Erythroblast (primary cell): Measurements from ENCODE around the gene FKBP7.
A peak's percentile ranks its signal among the peaks of the same experiment; 100 is the strongest.

Experiments used
- DNase-seq, 2 experiments: peaks; one replicate each; lab custom pipeline; 2025; lab: John Stamatoyannopoulos, UW
- GATA1 ChIP-seq: IDR thresholded peaks from 2 replicates; pipeline ENCODE4 v1.6.1; 2011; ENCODE audit warnings: low read depth, mild to moderate bottlenecking, control low read depth, low read length, moderate library complexity
- POLR2A ChIP-seq: IDR thresholded peaks from 2 replicates; pipeline ENCODE4 v1.6.1; 2011; ENCODE audit warnings: mild to moderate bottlenecking, low read length

The FKBP7 gene

DNA sequence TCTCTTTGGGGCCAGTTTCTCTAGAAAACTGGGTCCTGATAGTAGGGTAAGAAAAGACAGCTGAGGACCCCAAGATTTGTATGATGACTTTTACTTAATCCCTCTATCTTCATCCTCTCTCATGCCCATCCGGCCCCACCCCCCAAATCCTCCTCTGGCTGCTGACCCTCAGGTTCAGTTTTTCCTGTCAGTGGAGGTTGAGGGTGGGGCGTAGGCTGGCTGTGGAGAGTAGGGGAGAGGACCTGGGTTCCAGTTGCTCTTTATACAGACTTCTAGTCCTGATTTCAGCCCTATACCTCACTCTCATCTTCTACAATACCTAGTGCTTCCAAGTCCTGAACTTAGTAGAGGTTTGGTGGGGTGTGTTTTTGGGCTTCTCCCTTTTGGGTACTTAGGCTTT, 30.2 kb upstream of the FKBP7 start:
- no peak for DNase-seq
- TF ChIP-seq GATA1 (no peak), POLR2A (no peak)

- no peak for DNase-seq
- TF ChIP-seq GATA1 (no peak), POLR2A (no peak)
Measured at GRCh38 chr2:178506949-178507348, 28.5 kb upstream of the FKBP7 start.

GRCh38 chr2:178506524-178506923, 28.1 kb upstream of the FKBP7 start:
- TF ChIP-seq GATA1 (no peak), POLR2A (no peak)
- DNase-seq = no peak

GRCh38 chr2:178506101-178506500, 27.7 kb upstream of the FKBP7 start:
- no peak for DNase-seq
- no peak for TF ChIP-seq GATA1
- no peak for TF ChIP-seq POLR2A

DNA sequence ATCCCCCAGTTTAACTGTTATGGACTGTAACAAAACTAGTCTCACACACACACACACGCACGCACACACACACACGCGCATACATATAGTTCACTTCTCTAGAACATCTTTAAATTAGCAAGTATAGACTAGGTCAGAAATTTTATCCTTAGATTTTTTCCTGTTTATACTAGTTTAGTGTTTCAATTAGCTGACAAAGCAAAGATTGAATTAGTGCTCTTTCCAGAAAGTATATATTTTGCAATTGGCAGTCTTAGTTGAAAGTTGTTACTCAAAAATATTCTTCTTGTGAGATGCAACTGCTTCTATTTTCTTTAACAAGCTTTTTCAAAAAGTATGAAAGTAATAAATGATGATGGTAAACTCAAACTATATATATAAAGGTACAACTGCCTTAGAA, 24.4 kb upstream of the FKBP7 start:
- no peak for DNase-seq
- no peak for TF ChIP-seq GATA1
- no peak for TF ChIP-seq POLR2A

DNA sequence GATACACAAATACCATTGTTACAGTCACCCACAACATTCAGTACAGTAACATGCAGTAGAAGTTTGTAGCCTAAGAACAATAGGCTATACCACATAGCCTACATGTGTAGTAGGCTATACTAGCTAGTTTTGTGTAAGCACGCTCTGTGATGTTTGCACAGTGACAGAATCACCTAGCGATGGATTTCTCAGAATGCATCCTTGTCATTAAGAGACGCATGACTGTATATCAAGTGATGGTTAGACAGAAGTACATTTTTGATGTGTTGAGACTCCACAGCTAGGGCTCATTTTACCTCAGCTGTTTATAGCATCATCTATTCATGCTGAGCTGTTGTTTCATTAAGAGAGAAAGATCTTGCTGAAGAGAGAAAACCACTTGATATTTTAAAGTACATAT, 21.2 kb upstream of the FKBP7 start:
- DNase-seq = no peak
- TF ChIP-seq GATA1 = no peak
- no peak for TF ChIP-seq POLR2A

- DNase-seq = peak; percentile 78 to 88
- TF ChIP-seq GATA1 (no peak), POLR2A (no peak)
Measured at GRCh38 chr2:178498137-178498536, 19.7 kb upstream of the FKBP7 start.

GRCh38 chr2:178496049-178496448, 17.6 kb upstream of the FKBP7 start:
- TF ChIP-seq POLR2A (no peak), GATA1 (no peak)
- no peak for DNase-seq

DNA sequence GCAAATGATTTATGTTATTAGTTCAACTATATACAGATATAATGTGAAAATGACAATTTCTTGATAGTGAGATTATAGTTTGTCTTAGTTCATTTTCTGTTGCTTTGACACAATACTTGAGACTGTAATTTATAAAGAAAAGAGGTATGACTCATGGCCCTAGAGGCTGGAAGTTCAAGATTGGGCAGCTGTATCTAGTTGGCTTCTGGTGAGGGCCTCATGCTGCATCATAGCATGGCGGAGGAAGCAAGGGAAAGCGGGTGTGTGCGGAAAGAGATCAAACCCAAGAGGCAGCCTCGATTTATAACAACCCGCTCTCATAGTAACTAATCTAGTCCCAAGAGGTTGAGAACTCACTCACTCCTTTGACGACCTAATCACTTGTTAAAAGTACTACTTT, 13.2 kb upstream of the FKBP7 start:
- TF ChIP-seq GATA1 = no peak
- TF ChIP-seq POLR2A = no peak
- DNase-seq = peak; percentile 47 to 56

- TF ChIP-seq GATA1 (no peak), POLR2A (no peak)
- DNase-seq = no peak
Measured at GRCh38 chr2:178485356-178485755, 7.0 kb upstream of the FKBP7 start.

- TF ChIP-seq POLR2A = no peak
- TF ChIP-seq GATA1 = no peak
- DNase-seq = peak; percentile 18 to 64
Measured at GRCh38 chr2:178484245-178485041, 6.0 kb upstream of the FKBP7 start.

GRCh38 chr2:178482437-178482836, 4.0 kb upstream of the FKBP7 start:
- TF ChIP-seq POLR2A = no peak
- no peak for TF ChIP-seq GATA1
- peak; percentile 55 to 65 for DNase-seq

DNA sequence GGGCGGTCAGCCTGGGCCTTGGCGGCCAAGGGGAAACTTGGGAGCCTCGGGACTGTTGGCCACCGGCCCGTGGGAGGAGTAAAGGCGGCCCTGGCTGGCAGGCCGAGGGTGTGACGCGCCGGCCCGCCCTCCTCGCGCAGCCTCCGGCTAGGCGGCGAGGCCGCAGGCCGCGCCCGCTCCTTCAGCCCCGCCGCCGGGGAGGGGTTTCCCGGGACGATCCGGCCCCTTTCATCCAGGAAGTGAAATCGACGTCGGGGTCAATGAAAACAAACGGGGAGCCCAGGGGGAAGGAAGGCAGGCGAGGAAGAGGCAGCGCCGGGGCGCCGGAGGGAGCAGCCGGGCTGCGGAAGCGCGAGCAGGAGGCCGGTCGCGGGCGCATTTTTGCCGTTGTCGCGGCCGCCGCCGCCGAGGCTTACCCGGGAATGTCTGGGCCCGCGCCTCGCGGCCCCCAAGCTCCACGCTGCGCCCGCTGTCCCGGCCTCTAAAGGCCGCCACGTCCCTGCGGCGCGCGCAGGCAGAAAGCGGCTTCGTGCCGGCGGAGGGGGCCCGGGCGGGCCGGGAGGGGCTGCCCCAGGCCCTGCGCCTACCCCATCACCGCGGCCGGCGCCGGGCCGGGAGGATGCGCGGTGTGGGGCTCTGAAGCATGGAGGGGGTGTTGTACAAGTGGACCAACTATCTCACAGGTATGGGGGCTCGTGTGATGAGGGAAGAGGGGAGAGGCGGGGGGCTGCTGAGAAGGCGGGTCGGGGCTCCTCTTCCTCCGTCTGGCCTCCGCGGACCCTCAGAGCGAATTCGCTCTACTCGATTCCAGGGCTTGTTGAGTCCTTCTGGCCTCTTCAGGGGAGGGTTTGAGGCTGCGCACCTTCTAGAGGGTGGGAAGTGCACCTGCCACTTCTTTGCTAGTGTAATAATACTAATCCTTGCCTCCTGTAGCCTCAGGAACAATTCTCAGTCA, 2.1 kb upstream of the FKBP7 start, which contains the start of gene PLEKHA3:
Gene PLEKHA3, plus strand, starts transcription at position 231 of the 955 bp plus-strand sequence. Its CDS starts 413 bp downstream, at position 644.
- DNase-seq = peak; percentile 90 to 93
- no peak for TF ChIP-seq GATA1
- peak; percentile 67 for TF ChIP-seq POLR2A
